ENCODE data around the gene PSMA3.

PSMA3 gene

DNA sequence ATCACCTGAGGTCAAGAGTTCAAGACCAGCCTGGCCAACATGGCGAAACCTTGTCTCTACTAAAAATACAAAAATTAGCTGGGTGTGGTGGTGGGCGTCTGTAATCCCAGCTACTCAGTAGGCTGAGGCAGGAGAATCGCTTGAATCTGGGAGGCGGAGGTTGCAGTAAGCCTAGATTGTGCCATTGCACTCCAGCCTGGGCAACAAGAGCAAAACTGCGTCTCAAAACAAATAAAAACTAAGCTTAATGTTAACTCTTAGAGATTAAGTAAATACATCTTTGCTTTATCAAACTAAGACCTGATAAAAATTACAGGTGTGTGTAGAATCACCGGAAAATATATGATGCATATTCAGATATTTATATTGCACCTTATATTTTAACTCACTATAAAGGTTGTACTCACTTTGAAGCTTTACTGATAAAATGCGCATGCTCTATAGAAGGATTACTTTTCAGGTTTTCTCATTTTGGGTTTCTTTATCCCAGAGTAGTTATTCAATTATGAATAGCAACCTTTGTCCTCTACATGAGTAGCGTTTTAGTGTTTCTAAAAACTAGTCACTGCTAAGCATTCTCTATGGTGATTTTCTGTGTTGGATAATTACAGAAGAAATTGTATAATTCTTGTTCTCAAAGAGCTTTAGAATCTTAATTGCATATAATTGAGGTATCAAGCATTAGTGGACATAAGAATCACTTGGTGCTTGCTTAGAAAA lies 63.1 kb downstream of the PSMA3 start:
- TF ChIP-seq, protein P1, sequence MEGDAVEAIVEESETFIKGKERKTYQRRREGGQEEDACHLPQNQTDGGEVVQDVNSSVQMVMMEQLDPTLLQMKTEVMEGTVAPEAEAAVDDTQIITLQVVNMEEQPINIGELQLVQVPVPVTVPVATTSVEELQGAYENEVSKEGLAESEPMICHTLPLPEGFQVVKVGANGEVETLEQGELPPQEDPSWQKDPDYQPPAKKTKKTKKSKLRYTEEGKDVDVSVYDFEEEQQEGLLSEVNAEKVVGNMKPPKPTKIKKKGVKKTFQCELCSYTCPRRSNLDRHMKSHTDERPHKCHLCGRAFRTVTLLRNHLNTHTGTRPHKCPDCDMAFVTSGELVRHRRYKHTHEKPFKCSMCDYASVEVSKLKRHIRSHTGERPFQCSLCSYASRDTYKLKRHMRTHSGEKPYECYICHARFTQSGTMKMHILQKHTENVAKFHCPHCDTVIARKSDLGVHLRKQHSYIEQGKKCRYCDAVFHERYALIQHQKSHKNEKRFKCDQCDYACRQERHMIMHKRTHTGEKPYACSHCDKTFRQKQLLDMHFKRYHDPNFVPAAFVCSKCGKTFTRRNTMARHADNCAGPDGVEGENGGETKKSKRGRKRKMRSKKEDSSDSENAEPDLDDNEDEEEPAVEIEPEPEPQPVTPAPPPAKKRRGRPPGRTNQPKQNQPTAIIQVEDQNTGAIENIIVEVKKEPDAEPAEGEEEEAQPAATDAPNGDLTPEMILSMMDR (IDR thresholded peaks at IDR 0.05; ENCODE audit: low read depth, low read length) = no peak
- no peak for DNase-seq (ENCODE audit: low read depth in 2 of 2)
- no peak overlapping the region for H3K4me3 ChIP-seq (replicated peaks in 1 of 2; ENCODE audit: low read depth in 2 of 2, low read length in 2 of 2)

DNA sequence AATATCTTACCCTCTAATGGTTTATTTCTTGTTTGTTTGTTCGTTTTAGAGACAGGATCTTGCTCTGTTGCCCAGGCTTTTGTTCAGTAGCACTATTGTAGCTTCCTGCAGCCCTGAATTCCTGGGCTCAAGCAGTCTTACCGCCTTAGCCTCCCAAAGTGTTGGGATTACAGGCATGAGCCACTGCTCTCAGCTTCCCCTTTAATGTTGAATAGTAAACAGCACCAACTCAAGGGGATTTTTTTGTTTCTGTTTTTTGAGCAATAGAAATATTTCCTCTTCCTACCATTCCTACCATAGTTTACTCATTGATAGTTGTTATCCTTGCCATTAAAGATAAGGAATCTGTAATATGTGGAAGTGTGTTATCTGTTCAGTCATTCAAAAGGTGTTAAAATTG lies 64.4 kb downstream of the PSMA3 start:
- H3K4me3 ChIP-seq (replicated peaks in 1 of 2; ENCODE audit: low read depth in 2 of 2, low read length in 2 of 2) = no peak overlapping the region
- TF ChIP-seq, protein P1 (IDR thresholded peaks at IDR 0.05; ENCODE audit: low read depth, low read length) = no peak
- no peak for DNase-seq (ENCODE audit: low read depth in 2 of 2)

DNA sequence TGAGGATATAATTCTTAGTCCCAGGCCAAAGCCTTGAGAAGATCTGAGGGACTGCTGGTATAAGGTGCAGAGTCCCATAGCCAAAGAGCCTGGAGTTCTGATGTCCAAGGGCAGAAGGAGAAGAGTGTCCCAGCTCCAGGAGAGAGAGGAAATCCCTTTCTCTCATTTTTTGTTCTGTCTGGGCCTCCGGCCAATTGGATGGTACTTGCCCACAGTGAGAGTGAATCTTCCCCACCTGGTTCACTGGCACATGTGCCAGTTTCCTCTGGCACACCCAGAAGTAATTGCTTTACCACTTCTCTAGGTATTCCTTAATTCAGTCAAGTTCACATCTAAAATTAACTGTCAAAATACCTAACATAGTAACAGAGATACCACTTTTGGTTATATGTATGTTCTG lies 69.1 kb downstream of the PSMA3 start:
- no peak overlapping the region for H3K4me3 ChIP-seq (replicated peaks in 1 of 2; ENCODE audit: low read depth in 2 of 2, low read length in 2 of 2)
- no peak for DNase-seq (ENCODE audit: low read depth in 2 of 2)
- TF ChIP-seq, protein P1 (IDR thresholded peaks at IDR 0.05; ENCODE audit: low read depth, low read length) = no peak

DNA sequence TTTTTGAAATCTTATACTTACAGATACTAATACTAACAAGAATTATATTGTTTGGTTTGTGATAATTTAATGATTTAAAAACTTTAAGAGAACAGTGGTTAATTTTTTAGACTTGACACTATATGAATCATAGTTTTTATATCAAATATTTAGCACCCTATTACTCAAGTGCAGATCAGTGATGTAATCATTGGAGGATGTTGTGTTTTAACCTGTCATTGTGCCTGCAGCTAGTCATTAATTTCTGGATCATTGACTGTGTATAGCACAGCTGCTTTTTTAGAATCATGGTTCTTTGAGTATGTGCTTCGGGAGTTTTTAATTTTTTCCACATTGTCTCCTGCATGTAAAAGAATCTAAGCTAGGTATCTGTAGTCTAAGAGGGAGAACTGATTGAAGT lies 71.0 kb downstream of the PSMA3 start:
- peak in 1 of 2 donors; percentile 34 for DNase-seq (ENCODE audit: low read depth in 2 of 2)
- H3K4me3 ChIP-seq (replicated peaks in 1 of 2; ENCODE audit: low read depth in 2 of 2, low read length in 2 of 2) = no peak overlapping the region
- TF ChIP-seq, protein P1 (IDR thresholded peaks at IDR 0.05; ENCODE audit: low read depth, low read length) = no peak
